Measurements from ENCODE around the gene FSD2. TPM values are rescaled to one million over a fixed set of nuclear protein-coding genes. Genes with fewer than 3 reads are reported as not detected.
"Not testable (repeated sequence)": the region's sequence is repeated elsewhere in the genome, so short reads cannot be mapped to it uniquely, and the experiment has no call there.

Gene FSD2
- total RNA-seq, 1 donor from 2014 or later, result not detected

- no peak for TF ChIP-seq POLR2AphosphoS5 (IDR thresholded peaks at IDR 0.05; ENCODE audit: insufficient read depth in 1 of 2, low read depth in 1 of 2)
Observed at GRCh38 chr15:82831894-82832600, 26.2 kb upstream of the FSD2 start.

GRCh38 chr15:82830427-82831173 is 24.7 kb upstream of the FSD2 start:
- Histone ChIP-seq H3K4me3 (no peak overlapping the region), H3K27ac (no peak overlapping the region), H3K9me3 (no peaks in the 10 kb centered on the region), H3K4me1 (no peaks in the 10 kb centered on the region), H3K36me3 (peaks cover 4 to 92% of the 10 kb centered on the region in 2 donors), H3K27me3 (no peaks in the 10 kb centered on the region)
- no peak for DNase-seq (ENCODE audit: extremely low spot score in 2 of 2)
- intact Hi-C loops (cut with DNase I), result no loop called here
- TF ChIP-seq POLR2A (IDR thresholded peaks at IDR 0.05), result no peak
- no peak for TF ChIP-seq CTCF (IDR thresholded peaks at IDR 0.05)
- TF ChIP-seq POLR2AphosphoS5 (IDR thresholded peaks at IDR 0.05; ENCODE audit: insufficient read depth in 1 of 2, low read depth in 1 of 2), result no peak

More at GRCh38 chr15:82831894-82832600, 26.2 kb upstream of the FSD2 start:
- no peaks in the 10 kb centered on the region for H3K4me1 ChIP-seq
- peaks cover 4 to 92% of the 10 kb centered on the region in 2 donors for H3K36me3 ChIP-seq
- DNase-seq (ENCODE audit: extremely low spot score in 2 of 2), result no peak
- no peak overlapping the region for H3K27ac ChIP-seq
- H3K27me3 ChIP-seq, result no peaks in the 10 kb centered on the region
- no peaks in the 10 kb centered on the region for H3K9me3 ChIP-seq
- no peak overlapping the region for H3K4me3 ChIP-seq
- intact Hi-C loops (cut with DNase I), result no loop called here

- H3K4me1 ChIP-seq, result no peaks in the 10 kb centered on the region
- no peaks in the 10 kb centered on the region for H3K27me3 ChIP-seq
- H3K4me3 ChIP-seq, result no peak overlapping the region
- H3K27ac ChIP-seq, result no peak overlapping the region
- no peak for DNase-seq (ENCODE audit: extremely low spot score in 2 of 2)
- no peaks in the 10 kb centered on the region for H3K9me3 ChIP-seq
- intact Hi-C loops (cut with DNase I), result no loop called here
- H3K36me3 ChIP-seq, result peaks cover 4 to 93% of the 10 kb centered on the region in 2 donors
- no peak for TF ChIP-seq POLR2A (IDR thresholded peaks at IDR 0.05)
- TF ChIP-seq POLR2AphosphoS5 (IDR thresholded peaks at IDR 0.05; ENCODE audit: insufficient read depth in 1 of 2, low read depth in 1 of 2), result no peak
- TF ChIP-seq CTCF (IDR thresholded peaks at IDR 0.05), result no peak
Observed at GRCh38 chr15:82829234-82829633, 23.4 kb upstream of the FSD2 start.

- TF ChIP-seq CTCF (IDR thresholded peaks at IDR 0.05), result no peak
- no peak for TF ChIP-seq POLR2AphosphoS5 (IDR thresholded peaks at IDR 0.05; ENCODE audit: insufficient read depth in 1 of 2, low read depth in 1 of 2)
- TF ChIP-seq POLR2A (IDR thresholded peaks at IDR 0.05), result no peak
- no peaks in the 10 kb centered on the region for H3K9me3 ChIP-seq
- no peak overlapping the region for H3K4me3 ChIP-seq
- H3K27ac ChIP-seq, result no peak overlapping the region
- no peak for DNase-seq (ENCODE audit: extremely low spot score in 2 of 2)
- H3K36me3 ChIP-seq, result peaks cover 4 to 93% of the 10 kb centered on the region in 2 donors
- no peaks in the 10 kb centered on the region for H3K4me1 ChIP-seq
- no peaks in the 10 kb centered on the region for H3K27me3 ChIP-seq
- intact Hi-C loops (cut with DNase I), result no loop called here
Observed at GRCh38 chr15:82828075-82828474, 22.2 kb upstream of the FSD2 start.

GRCh38 chr15:82823049-82823448 is 17.2 kb upstream of the FSD2 start:
- intact Hi-C loops (cut with DNase I), result no loop called here
- no peaks in the 10 kb centered on the region for H3K9me3 ChIP-seq
- peaks cover 6 to 86% of the 10 kb centered on the region in 2 donors for H3K36me3 ChIP-seq
- no peak overlapping the region for H3K4me3 ChIP-seq
- TF ChIP-seq CTCF (IDR thresholded peaks at IDR 0.05) (no peak), POLR2A (IDR thresholded peaks at IDR 0.05) (no peak), POLR2AphosphoS5 (IDR thresholded peaks at IDR 0.05; ENCODE audit: insufficient read depth in 1 of 2, low read depth in 1 of 2) (no peak)
- no peaks in the 10 kb centered on the region for H3K4me1 ChIP-seq
- H3K27ac ChIP-seq, result no peak overlapping the region
- DNase-seq (ENCODE audit: extremely low spot score in 2 of 2), result no peak
- H3K27me3 ChIP-seq, result no peaks in the 10 kb centered on the region

GRCh38 chr15:82821851-82822250 is 16.0 kb upstream of the FSD2 start:
- peaks cover 3 to 85% of the 10 kb centered on the region in 2 donors for H3K36me3 ChIP-seq
- DNase-seq (ENCODE audit: extremely low spot score in 2 of 2); H3K27ac ChIP-seq; H3K4me3 ChIP-seq; H3K9me3 ChIP-seq; H3K4me1 ChIP-seq; H3K27me3 ChIP-seq; intact Hi-C loops (cut with DNase I): not testable (repeated sequence)

GRCh38 chr15:82821396-82821795 is 15.5 kb upstream of the FSD2 start:
- intact Hi-C loops (cut with DNase I); H3K27ac ChIP-seq; DNase-seq (ENCODE audit: extremely low spot score in 2 of 2); H3K4me3 ChIP-seq; H3K9me3 ChIP-seq; H3K4me1 ChIP-seq; H3K27me3 ChIP-seq: not testable (repeated sequence)
- H3K36me3 ChIP-seq, result peaks cover 3 to 85% of the 10 kb centered on the region in 2 donors

Data from vagina (tissue), 2 donors.